GM23248 (cell line): ENCODE data around the gene LRRC28.

Experiments used
- EZH2 ChIP-seq: fragments of 200-600 bp; sonication (generic); IDR thresholded peaks from 2 replicates; pipeline ENCODE4 v1.6.1; 2018; ENCODE audit warnings: antibody characterized with exemption, mild to moderate bottlenecking; ENCODE audit not compliant: insufficient read depth, poor library complexity, severe bottlenecking
- EZH2phosphoT487 ChIP-seq: fragments of 200-600 bp; sonication (generic); IDR thresholded peaks from 2 replicates; pipeline ENCODE4 v1.6.1; 2018; ENCODE audit warnings: antibody characterized with exemption, moderate library complexity, mild to moderate bottlenecking, low read depth; ENCODE audit not compliant: insufficient read depth

GRCh38 chr15:99265541-99266070 lies 14.3 kb downstream of the LRRC28 start:
- TF ChIP-seq EZH2: no peak
- TF ChIP-seq EZH2phosphoT487: no peak
